Germinal center (tissue), 1 donor: ENCODE measurements around the gene DCDC2B.
A peak's percentile ranks its signal among the peaks of the same experiment; 100 is the strongest.
"Not testable (repeated sequence)": the region's sequence is repeated elsewhere in the genome, so short reads cannot be mapped to it uniquely, and the experiment has no call there.

ENCODE experiments used
- DNase-seq: peaks from one replicate; pipeline ENCODE4 v3.0.0; 2012; ENCODE audit warnings: mixed read lengths, low spot score

Gene DCDC2B

DNA sequence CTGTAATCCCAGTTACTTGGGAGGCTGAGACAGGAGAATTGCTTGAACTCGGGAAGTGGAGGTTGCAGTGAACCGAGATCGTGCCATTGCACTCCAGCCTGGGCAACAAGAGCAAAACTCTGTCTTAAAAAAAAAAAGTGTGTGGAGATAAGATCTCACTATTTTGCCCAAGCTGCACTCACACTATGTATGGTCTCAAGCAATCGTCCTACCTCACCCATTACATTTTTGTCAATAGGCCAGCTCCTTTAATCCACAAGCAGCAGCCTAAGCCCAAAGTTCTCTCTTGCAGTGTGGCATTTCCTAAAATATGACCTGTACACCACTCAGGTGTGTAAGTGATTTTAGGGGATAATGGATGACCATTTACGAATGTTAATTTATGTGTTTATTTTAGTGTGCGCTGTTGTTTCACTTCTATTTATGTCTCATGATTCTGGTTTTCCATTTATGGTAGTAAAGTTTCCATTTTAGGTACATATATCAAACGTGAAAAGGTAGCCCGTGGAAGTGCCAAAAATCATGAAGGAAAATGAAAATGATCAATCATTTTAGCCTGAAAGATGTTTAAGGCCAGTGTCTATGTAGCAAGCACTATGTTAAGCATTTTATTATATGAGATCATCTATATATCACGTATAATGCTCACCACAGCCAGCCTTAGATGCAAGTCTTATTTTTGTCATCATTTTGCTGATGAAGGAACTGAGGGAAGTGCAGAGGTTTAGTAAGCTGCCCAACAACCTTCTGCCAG is 47.8 kb downstream of the DCDC2B start:
- no peak for DNase-seq

GRCh38 chr1:32257227-32257508 is 48.3 kb downstream of the DCDC2B start:
- DNase-seq = no peak

- not testable (repeated sequence) for DNase-seq
These were observed 54.3 kb downstream of the DCDC2B start for GRCh38 chr1:32263236-32263593.

DNA sequence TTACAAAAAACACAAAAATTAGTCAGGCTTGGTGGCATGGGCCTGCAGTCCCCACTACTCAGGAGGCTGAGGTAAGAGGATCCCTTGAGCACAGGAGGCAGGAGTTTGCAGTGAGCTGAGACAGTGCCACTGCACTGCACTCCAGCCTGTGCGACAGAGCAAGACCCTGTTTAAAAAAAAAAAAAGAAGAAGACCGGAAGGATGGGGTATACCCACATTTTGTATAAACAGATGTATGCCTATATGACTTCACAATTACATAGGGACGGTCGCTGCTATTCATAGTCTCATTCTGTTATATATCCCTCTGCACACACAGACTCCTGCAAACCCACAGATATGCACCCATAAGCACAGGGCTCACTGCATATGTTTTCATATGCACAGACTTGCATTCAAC is 54.9 kb downstream of the DCDC2B start:
- DNase-seq = peak; percentile 69
